A549 (cell line): ENCODE data around the gene MPND. TPM values are rescaled to one million over a fixed set of nuclear protein-coding genes. Genes with fewer than 3 reads are reported as not detected.
A peak's percentile ranks its signal among the peaks of the same experiment; 100 is the strongest.

Source experiments
- ATAC-seq, 2 experiments: fragments of 200-7000 bp in 1 of 2; fragments of >200 bp in 1 of 2; cut with Nextera tagmentation in 1 of 2; cut with Tn5 transposase in 1 of 2; 3 replicates each; pipeline versions ENCODE4 v1.8.0 to v1.9.1; 2018 to 2020; ENCODE audit warnings: mild to moderate bottlenecking in 1 of 2, moderate library complexity in 1 of 2
- CTCF ChIA-PET: fragments of 300-600 bp; sonication (Branson Sonifier 250); formaldehyde crosslinking; extraction: SDS; loops from one replicate; lab custom pipeline; 2021; ENCODE audit warnings: antibody characterized with exemption, inconsistent platforms; lab: Yijun Ruan, JAX
- POLR2A ChIA-PET: fragments of 350-600 bp; formaldehyde crosslinking; extraction: SDS; loops from one replicate; lab custom pipeline; 2021; ENCODE audit warnings: antibody characterized with exemption, inconsistent platforms; lab: Yijun Ruan, JAX
- DNase-seq, 2 experiments: peaks; one replicate each; pipeline versions ENCODE4 v3.0.0 to v3.0.0-alpha.2; 2011 to 2016; ENCODE audit warnings: low read depth in 1 of 2, low spot score in 1 of 2
- FAIRE-seq: peaks from 2 replicates; lab custom pipeline; 2011; peaks lifted over from hg19 to GRCh38; lab: Jason Lieb, UNC
- H3K27ac ChIP-seq, 2 experiments: fragments of >200 bp; sonication (Bioruptor Twin); formaldehyde crosslinking; 3 replicates each; pipeline ENCODE4 v1.5.1; 2016 to 2017
- H3K4me1 ChIP-seq: fragments of >200 bp; sonication (Bioruptor Twin); formaldehyde crosslinking; 3 replicates; pipeline ENCODE4 v1.6.1; 2016
- H3K4me2 ChIP-seq: fragments of >200 bp; sonication (Bioruptor Twin); formaldehyde crosslinking; 3 replicates; pipeline ENCODE4 v1.6.1; 2016
- H3K4me3 ChIP-seq: fragments of >200 bp; sonication (Bioruptor Twin); formaldehyde crosslinking; 3 replicates; pipeline ENCODE4 v1.5.1; 2016
- H3K9me3 ChIP-seq: fragments of >200 bp; sonication (Bioruptor Twin); formaldehyde crosslinking; 3 replicates; pipeline ENCODE4 v1.6.1; 2016
- BHLHE40 ChIP-seq: IDR thresholded peaks from 2 replicates; pipeline ENCODE4 v1.6.1; 2012; ENCODE audit warnings: low read depth, low read length, inconsistent platforms
- CBX2 ChIP-seq: fragments of 200-600 bp; sonication (generic); IDR thresholded peaks from 2 replicates; pipeline ENCODE4 v1.6.1; 2016; ENCODE audit warnings: low read depth, mild to moderate bottlenecking, borderline replicate concordance
- EHF ChIP-seq: fragments of 250-450 bp; sonication (Bioruptor Pico); IDR thresholded peaks from 2 replicates; pipeline ENCODE4 v1.5.0; 2020; ENCODE audit warnings: mild to moderate bottlenecking
- ESRRA ChIP-seq: fragments of 150-350 bp; IDR thresholded peaks from 2 replicates; pipeline ENCODE4 v1.6.1; 2014; ENCODE audit warnings: mild to moderate bottlenecking, low read length, borderline replicate concordance
- FOSB ChIP-seq: fragments of 250-450 bp; sonication (Bioruptor Pico); IDR thresholded peaks from 2 replicates; pipeline ENCODE4 v1.5.0; 2020; ENCODE audit warnings: mild to moderate bottlenecking, moderate library complexity
- GATA3 ChIP-seq: IDR thresholded peaks from 2 replicates; pipeline ENCODE4 v1.6.1; 2012; ENCODE audit warnings: borderline replicate concordance
- HOXB13 ChIP-seq: fragments of 250-450 bp; sonication (Bioruptor Pico); IDR thresholded peaks from 2 replicates; pipeline ENCODE4 v1.5.0; 2020; ENCODE audit warnings: low read depth, mild to moderate bottlenecking, moderate library complexity
- KDM1A ChIP-seq: fragments of 200-600 bp; sonication (generic); IDR thresholded peaks from 2 replicates; pipeline ENCODE4 v1.6.1; 2016; ENCODE audit warnings: low read depth, mild to moderate bottlenecking
- KDM5A ChIP-seq: fragments of 200-600 bp; sonication (generic); IDR thresholded peaks from 2 replicates; pipeline ENCODE4 v1.6.1; 2016; ENCODE audit warnings: antibody characterized with exemption, mild to moderate bottlenecking
- NPAS2 ChIP-seq: fragments of 250-450 bp; sonication (Bioruptor Pico); IDR thresholded peaks from 2 replicates; pipeline ENCODE4 v1.8.0; 2022; ENCODE audit warnings: mild to moderate bottlenecking, moderate library complexity, borderline replicate concordance
- NR3C1 ChIP-seq: fragments of >200 bp; sonication (Bioruptor Twin); formaldehyde crosslinking; IDR thresholded peaks from 3 replicates; pipeline ENCODE4 v1.6.1; 2017
- RARB ChIP-seq: fragments of 250-450 bp; sonication (Bioruptor Pico); IDR thresholded peaks from 2 replicates; pipeline ENCODE4 v1.8.0; 2021; ENCODE audit warnings: mild to moderate bottlenecking, moderate library complexity
- RCOR1 ChIP-seq: fragments of 150-350 bp; IDR thresholded peaks from 2 replicates; pipeline ENCODE4 v1.6.1; 2014; ENCODE audit warnings: antibody characterized with exemption, low read length, low read depth
- RFX5 ChIP-seq: fragments of 450-650 bp; IDR thresholded peaks from 2 replicates; pipeline ENCODE4 v1.7.1; 2014; ENCODE audit warnings: antibody characterized with exemption, mild to moderate bottlenecking, moderate library complexity
- TP53 ChIP-seq: fragments of 250-450 bp; sonication (Bioruptor Pico); IDR thresholded peaks from 2 replicates; pipeline ENCODE4 v1.5.0; 2021; ENCODE audit warnings: mild to moderate bottlenecking, moderate library complexity
- ZFP36 ChIP-seq: fragments of 450-650 bp; IDR thresholded peaks from 2 replicates; pipeline ENCODE4 v1.6.1; 2014; ENCODE audit warnings: borderline replicate concordance; ENCODE audit not compliant: partially characterized antibody
- WGBS: methylation state at CpG from one replicate; pipeline ENCODE4 v1.1.6; 2017; ENCODE audit errors: missing lambda C conversion rate; 5-methylcytosine and 5-hydroxymethylcytosine counted together
- polyA plus RNA-seq, 4 experiments: library from polyadenylated mRNA; depleted of rRNA in 3 of 4; stranded (reverse); fragments of >200 nt; fragmentation: RNase III in 1 of 4; extraction: RNeasy Plus Mini Kit Qiagen cat#74134 plus additional on column Dnase treatment in 1 of 4; gene quantifications; 2 replicates in 3 of 4; 3 replicates in 1 of 4; pipeline ENCODE4 v1.2.3, GENCODE V29; 2011 to 2017
- TF ChIP-seq, protein P1 (sequence below): IDR thresholded peaks from 2 replicates; pipeline ENCODE4 v1.6.1; 2012
- TF ChIP-seq, protein P2 (sequence below): fragments of >200 bp; sonication (Bioruptor Twin); formaldehyde crosslinking; IDR thresholded peaks from 3 replicates; pipeline ENCODE4 v1.6.1; 2016
- TF ChIP-seq, protein P3 (sequence below): fragments of 250-450 bp; sonication (Bioruptor Pico); IDR thresholded peaks from 2 replicates; pipeline ENCODE4 v1.5.0; 2021; ENCODE audit warnings: mild to moderate bottlenecking, moderate library complexity, borderline replicate concordance
- TF ChIP-seq, protein P4 (sequence below): IDR thresholded peaks from 2 replicates; pipeline ENCODE4 v1.6.1; 2012; ENCODE audit warnings: low read depth, borderline replicate concordance

The MPND gene
- polyA plus RNA-seq, 2 of the 4 experiments (the other 2 are of a cell fraction), result 3.5 to 14.5 TPM

DNA sequence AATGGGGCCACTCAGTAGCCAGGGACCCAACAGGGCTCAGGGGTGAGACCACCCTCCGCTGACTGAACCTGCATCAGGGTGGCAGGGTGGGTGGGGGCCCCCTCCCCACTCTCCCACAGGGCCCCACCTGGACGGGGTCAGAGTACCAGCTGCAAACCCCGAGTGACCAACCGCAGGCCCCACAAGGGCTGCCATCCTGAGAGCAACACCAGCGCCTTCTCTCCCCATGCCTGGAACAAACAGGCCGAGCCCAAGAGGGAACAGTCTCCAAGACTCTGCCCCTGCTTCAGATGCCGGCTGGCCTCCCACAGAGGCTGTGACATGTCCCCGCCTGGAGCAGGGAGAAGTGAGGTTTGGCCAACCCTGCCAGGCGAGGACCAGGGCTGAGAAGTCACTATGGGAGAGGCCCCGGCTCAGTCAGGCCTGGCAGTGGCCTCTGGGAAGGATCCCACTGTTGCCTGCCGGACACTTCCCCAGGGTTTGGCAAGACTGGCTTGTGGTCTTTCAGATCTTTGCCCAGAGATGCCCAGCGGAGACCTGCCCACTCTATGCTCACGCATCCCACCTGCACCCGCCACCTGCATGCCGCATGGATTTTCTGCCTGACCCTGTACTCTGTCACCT is 27.2 kb downstream of the MPND start:
- peaks cover 37% of the 10 kb centered on the region for H3K4me1 ChIP-seq
- no peak overlapping the region for H3K4me3 ChIP-seq
- TF ChIP-seq RCOR1 (no peak), FOSB (no peak), GATA3 (no peak), ZFP36 (no peak)
- POLR2A ChIA-PET, result no interaction called here
- no peak overlapping the region for H3K4me2 ChIP-seq
- no peak for ATAC-seq
- H3K9me3 ChIP-seq, result no peaks in the 10 kb centered on the region
- peak overlapping the region in 1 of 2 experiments; percentile 99; a peak in 2 of 6 replicates for H3K27ac ChIP-seq
- 80% methylated on average over 5 of the region's 15 CpGs for WGBS
- FAIRE-seq, result no peak
- DNase-seq, result no peak
- CTCF ChIA-PET, result interaction anchor here (0.5 to 2.4 kb wide), 6 partner anchors 9 to 266 kb away, joined by 3 to 10 read pairs (median 4); partner anchors contain the start of gene SH3GL1

DNA sequence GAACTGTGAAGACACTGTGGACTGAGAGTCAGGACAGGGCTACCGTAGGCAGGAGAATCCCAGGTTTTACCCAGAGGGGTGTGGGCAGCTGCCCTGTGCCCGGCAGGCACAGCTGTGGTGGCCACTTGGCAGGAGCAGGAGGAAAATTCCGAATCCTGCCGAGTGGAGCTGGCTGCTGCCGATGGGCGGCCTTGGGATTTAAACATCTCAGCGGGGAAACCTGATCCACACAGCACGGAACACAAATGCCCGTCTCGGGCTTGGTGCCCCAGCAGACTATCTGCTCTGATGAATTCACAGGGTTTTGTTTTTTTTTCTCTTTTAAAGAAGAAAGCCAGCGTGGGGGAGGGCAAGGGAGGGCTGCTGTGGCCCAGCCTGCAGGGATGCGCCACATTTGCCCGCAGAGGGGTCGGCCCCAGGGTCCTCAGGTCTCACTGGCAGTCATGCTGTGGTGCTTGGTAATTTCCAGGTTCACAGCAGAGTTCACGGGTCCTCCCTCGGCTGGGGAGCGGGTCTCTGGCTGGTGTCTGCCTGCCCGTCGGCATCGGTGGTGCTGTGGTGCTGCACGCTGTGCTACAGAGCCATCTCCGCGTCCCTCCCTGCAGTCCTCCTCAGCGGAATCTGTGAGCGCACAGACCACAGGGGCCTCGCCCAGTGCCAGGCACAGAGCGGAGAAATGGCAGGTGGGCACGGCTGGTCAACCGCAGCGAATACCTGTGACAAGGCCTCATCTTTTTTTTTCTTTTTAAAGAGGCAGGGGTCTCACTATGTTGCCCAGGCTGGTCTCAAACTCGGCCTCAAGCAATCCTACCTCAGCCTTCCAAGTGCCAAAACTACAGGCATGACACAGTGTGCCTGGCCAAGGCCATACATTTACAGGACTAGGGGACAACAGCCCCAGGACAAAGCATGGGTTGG is 28.1 kb downstream of the MPND start:
- WGBS, result 91% methylated on average over 27 of the region's 31 CpGs
- peak overlapping the region in 1 of 2 experiments; percentile 99; a peak in 2 of 6 replicates for H3K27ac ChIP-seq
- no peak overlapping the region for H3K4me2 ChIP-seq
- ATAC-seq (no peak), FAIRE-seq (no peak), DNase-seq (no peak)
- peaks cover 47% of the 10 kb centered on the region for H3K4me1 ChIP-seq
- ChIA-PET CTCF (interaction anchor here (1.0 to 2.4 kb wide), 4 partner anchors 8 to 29 kb away, joined by 6 to 10 read pairs (median 7); partner anchors contain the start of gene SH3GL1), POLR2A (no interaction called here)
- no peak overlapping the region for H3K4me3 ChIP-seq
- TF ChIP-seq CBX2 (no peak), NR3C1 (no peak), NPAS2 (CRISPR knock-in tag) (no peak), KDM5A (no peak), ESRRA (no peak), EHF (no peak), KDM1A (no peak), HOXB13 (CRISPR knock-in tag) (no peak), RARB (CRISPR knock-in tag) (no peak), TP53 (CRISPR knock-in tag) (no peak)
- TF ChIP-seq, protein P1, sequence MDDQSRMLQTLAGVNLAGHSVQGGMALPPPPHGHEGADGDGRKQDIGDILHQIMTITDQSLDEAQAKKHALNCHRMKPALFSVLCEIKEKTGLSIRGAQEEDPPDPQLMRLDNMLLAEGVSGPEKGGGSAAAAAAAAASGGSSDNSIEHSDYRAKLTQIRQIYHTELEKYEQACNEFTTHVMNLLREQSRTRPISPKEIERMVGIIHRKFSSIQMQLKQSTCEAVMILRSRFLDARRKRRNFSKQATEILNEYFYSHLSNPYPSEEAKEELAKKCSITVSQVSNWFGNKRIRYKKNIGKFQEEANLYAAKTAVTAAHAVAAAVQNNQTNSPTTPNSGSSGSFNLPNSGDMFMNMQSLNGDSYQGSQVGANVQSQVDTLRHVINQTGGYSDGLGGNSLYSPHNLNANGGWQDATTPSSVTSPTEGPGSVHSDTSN, result no peak
- TF ChIP-seq, protein P2, sequence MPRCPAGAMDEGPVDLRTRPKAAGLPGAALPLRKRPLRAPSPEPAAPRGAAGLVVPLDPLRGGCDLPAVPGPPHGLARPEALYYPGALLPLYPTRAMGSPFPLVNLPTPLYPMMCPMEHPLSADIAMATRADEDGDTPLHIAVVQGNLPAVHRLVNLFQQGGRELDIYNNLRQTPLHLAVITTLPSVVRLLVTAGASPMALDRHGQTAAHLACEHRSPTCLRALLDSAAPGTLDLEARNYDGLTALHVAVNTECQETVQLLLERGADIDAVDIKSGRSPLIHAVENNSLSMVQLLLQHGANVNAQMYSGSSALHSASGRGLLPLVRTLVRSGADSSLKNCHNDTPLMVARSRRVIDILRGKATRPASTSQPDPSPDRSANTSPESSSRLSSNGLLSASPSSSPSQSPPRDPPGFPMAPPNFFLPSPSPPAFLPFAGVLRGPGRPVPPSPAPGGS, result no peak
- no peaks in the 10 kb centered on the region for H3K9me3 ChIP-seq

DNA sequence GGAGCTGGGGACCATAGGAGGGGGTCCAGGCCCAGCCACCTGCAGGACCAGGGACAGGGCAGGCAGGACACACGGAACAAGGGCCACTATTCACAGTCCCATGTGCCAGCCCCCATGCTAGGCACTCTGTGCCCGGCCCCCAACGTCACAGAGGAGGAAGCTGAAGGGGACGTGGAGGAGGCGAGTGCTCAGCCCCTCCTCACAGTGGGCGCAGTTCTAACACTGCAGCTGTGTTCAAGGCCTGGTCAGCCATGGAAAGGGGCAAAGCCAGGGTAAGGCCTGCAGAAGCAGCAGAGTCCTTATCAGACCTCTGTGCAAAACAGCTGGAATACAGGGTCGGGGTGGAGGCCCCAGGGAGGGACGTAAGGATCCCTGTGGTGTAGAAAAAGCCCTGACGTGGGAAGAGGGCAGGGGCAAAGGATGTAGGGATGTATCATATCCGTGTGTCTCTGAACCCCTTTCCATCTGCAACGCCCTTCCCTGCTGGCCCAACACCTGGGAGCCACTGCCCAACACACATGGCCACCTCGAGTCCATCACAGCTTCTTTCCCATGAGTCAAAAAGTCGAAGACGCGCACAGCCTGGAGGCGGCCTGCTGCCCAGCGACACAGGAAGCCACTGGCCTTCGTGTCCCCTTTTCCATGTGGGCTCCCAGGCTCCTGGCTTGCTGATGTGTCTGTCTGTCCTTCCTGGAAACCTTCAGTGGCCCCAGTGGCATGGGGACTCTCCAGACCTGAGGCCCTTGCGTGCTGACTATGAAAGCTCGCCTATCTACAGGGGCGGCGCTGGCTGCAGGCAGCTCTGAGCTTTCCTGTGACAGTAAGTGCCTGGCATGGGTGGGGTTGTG is 29.0 kb downstream of the MPND start:
- peak overlapping the region in 1 of 2 experiments; percentile 99; a peak in 3 of 6 replicates for H3K27ac ChIP-seq
- ChIA-PET CTCF (interaction anchor here (1.0 to 2.0 kb wide), 3 partner anchors 9 to 28 kb away, joined by 6 to 8 read pairs (median 6); partner anchors contain the start of gene SH3GL1), POLR2A (no interaction called here)
- no peak overlapping the region for H3K4me3 ChIP-seq
- DNase-seq (no peak), FAIRE-seq (no peak)
- H3K4me2 ChIP-seq, result no peak overlapping the region
- H3K9me3 ChIP-seq, result no peaks in the 10 kb centered on the region
- TF ChIP-seq, protein P3, sequence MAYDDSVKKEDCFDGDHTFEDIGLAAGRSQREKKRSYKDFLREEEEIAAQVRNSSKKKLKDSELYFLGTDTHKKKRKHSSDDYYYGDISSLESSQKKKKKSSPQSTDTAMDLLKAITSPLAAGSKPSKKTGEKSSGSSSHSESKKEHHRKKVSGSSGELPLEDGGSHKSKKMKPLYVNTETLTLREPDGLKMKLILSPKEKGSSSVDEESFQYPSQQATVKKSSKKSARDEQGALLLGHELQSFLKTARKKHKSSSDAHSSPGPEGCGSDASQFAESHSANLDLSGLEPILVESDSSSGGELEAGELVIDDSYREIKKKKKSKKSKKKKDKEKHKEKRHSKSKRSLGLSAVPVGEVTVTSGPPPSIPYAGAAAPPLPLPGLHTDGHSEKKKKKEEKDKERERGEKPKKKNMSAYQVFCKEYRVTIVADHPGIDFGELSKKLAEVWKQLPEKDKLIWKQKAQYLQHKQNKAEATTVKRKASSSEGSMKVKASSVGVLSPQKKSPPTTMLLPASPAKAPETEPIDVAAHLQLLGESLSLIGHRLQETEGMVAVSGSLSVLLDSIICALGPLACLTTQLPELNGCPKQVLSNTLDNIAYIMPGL (CRISPR knock-in tag), result no peak
- TF ChIP-seq BHLHE40 (no peak), FOSB (no peak), RFX5 (no peak)
- TF ChIP-seq, protein P4, sequence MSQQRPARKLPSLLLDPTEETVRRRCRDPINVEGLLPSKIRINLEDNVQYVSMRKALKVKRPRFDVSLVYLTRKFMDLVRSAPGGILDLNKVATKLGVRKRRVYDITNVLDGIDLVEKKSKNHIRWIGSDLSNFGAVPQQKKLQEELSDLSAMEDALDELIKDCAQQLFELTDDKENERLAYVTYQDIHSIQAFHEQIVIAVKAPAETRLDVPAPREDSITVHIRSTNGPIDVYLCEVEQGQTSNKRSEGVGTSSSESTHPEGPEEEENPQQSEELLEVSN, result no peak
- TF ChIP-seq, all 56 proteins: peak for 0
- peaks cover 56% of the 10 kb centered on the region for H3K4me1 ChIP-seq
- WGBS, result 87% methylated on average over 10 of the region's 22 CpGs
- ATAC-seq, result no peak
